ENCODE results near the gene TNRC18.

DNA sequence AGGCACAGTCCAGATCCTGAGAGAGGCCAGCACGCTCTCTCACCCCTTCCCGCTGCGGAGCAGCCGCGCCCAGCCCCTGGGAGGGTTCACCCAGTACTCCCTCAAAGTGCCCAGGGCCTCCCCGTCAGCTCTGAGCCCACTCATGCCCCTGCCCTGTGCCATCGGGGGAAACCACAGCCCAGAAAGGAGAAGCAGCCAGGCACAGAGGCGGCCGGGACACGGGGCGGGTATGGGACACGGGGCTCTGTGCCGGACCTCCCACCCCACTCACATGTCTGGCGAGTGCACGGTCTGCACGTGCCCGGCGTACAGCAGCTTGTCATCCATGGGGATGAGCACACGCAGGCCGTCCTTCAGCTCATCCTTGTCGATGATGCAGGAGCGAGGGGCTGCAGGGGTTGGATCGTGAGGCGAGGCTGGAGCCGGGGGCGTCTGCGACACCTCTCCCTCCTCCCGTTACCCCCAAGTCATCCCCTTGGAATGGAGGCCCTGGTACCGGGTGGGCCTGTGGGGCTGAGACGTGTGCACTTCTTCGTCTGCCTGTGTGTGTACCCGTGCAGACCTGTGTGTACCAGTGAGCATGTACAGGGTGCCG is 102.7 kb downstream of the TNRC18 start:
- no peak for TF ChIP-seq SRF (CRISPR knock-in tag; IDR thresholded peaks at IDR 0.05)
- no peak for TF ChIP-seq RBBP5 (IDR thresholded peaks at IDR 0.05; ENCODE audit: borderline replicate concordance, insufficient read depth, low read length, poor library complexity, severe bottlenecking)
- no peak for TF ChIP-seq RFX1 (IDR thresholded peaks at IDR 0.05)
- TF ChIP-seq, protein P1, sequence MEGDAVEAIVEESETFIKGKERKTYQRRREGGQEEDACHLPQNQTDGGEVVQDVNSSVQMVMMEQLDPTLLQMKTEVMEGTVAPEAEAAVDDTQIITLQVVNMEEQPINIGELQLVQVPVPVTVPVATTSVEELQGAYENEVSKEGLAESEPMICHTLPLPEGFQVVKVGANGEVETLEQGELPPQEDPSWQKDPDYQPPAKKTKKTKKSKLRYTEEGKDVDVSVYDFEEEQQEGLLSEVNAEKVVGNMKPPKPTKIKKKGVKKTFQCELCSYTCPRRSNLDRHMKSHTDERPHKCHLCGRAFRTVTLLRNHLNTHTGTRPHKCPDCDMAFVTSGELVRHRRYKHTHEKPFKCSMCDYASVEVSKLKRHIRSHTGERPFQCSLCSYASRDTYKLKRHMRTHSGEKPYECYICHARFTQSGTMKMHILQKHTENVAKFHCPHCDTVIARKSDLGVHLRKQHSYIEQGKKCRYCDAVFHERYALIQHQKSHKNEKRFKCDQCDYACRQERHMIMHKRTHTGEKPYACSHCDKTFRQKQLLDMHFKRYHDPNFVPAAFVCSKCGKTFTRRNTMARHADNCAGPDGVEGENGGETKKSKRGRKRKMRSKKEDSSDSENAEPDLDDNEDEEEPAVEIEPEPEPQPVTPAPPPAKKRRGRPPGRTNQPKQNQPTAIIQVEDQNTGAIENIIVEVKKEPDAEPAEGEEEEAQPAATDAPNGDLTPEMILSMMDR (IDR thresholded peaks at IDR 0.05 in 2 of 3, conservative IDR thresholded peaks at IDR 0.05 in 1 of 3; ENCODE audit: insufficient read depth in 2 of 3, low read depth in 1 of 3, low read length in 3 of 3), result no peak
- TF ChIP-seq CCAR2 (IDR thresholded peaks at IDR 0.05; ENCODE audit: low read depth, low read length), result no peak
- TF ChIP-seq, protein P2, sequence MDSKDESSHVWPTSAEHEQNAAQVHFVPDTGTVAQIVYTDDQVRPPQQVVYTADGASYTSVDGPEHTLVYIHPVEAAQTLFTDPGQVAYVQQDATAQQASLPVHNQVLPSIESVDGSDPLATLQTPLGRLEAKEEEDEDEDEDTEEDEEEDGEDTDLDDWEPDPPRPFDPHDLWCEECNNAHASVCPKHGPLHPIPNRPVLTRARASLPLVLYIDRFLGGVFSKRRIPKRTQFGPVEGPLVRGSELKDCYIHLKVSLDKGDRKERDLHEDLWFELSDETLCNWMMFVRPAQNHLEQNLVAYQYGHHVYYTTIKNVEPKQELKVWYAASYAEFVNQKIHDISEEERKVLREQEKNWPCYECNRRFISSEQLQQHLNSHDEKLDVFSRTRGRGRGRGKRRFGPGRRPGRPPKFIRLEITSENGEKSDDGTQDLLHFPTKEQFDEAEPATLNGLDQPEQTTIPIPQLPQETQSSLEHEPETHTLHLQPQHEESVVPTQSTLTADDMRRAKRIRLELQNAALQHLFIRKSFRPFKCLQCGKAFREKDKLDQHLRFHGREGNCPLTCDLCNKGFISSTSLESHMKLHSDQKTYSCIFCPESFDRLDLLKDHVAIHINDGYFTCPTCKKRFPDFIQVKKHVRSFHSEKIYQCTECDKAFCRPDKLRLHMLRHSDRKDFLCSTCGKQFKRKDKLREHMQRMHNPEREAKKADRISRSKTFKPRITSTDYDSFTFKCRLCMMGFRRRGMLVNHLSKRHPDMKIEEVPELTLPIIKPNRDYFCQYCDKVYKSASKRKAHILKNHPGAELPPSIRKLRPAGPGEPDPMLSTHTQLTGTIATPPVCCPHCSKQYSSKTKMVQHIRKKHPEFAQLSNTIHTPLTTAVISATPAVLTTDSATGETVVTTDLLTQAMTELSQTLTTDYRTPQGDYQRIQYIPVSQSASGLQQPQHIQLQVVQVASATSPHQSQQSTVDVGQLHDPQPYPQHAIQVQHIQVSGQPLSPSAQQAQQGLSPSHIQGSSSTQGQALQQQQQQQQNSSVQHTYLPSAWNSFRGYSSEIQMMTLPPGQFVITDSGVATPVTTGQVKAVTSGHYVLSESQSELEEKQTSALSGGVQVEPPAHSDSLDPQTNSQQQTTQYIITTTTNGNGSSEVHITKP (IDR thresholded peaks at IDR 0.05; ENCODE audit: partially characterized antibody), result no peak
- TF ChIP-seq CBX3 (IDR thresholded peaks at IDR 0.05; ENCODE audit: borderline replicate concordance in 1 of 2, low read length in 2 of 2), result no peak
- TF ChIP-seq JUND (IDR thresholded peaks at IDR 0.05; ENCODE audit: borderline replicate concordance, low read depth, low read length), result no peak
- TF ChIP-seq JUND (tag; IDR thresholded peaks at IDR 0.05; ENCODE audit: borderline replicate concordance, low read depth, low read length), result no peak
- TF ChIP-seq, protein P3, sequence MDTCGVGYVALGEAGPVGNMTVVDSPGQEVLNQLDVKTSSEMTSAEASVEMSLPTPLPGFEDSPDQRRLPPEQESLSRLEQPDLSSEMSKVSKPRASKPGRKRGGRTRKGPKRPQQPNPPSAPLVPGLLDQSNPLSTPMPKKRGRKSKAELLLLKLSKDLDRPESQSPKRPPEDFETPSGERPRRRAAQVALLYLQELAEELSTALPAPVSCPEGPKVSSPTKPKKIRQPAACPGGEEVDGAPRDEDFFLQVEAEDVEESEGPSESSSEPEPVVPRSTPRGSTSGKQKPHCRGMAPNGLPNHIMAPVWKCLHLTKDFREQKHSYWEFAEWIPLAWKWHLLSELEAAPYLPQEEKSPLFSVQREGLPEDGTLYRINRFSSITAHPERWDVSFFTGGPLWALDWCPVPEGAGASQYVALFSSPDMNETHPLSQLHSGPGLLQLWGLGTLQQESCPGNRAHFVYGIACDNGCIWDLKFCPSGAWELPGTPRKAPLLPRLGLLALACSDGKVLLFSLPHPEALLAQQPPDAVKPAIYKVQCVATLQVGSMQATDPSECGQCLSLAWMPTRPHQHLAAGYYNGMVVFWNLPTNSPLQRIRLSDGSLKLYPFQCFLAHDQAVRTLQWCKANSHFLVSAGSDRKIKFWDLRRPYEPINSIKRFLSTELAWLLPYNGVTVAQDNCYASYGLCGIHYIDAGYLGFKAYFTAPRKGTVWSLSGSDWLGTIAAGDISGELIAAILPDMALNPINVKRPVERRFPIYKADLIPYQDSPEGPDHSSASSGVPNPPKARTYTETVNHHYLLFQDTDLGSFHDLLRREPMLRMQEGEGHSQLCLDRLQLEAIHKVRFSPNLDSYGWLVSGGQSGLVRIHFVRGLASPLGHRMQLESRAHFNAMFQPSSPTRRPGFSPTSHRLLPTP (IDR thresholded peaks at IDR 0.05; ENCODE audit: borderline replicate concordance, extremely low read depth, insufficient read length), result no peak
